Measurements from ENCODE around the gene OR8U1.
"Not testable (repeated sequence)": the region's sequence is repeated elsewhere in the genome, so short reads cannot be mapped to it uniquely, and the experiment has no call there.

Gene OR8U1

DNA sequence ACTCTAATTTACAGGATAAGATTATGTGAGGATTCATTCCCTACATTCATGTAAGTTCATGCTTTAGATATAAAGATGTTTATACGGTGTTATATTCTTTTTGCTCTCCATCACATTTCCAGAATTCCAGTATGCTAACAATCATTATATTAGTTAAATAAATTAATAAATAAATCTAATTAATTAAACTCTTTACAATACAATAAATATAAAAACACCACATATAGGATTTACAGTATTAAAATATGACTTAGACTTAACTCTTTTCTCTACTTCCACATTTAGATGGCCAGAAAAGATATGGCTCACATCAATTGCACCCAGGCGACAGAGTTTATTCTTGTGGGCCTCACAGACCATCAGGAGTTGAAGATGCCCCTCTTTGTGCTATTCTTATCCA is at the start of gene OR8U1:
TSS of gene OR8U1 (plus strand) at position 301 of the 400 bp plus-strand sequence. CDS start at position 301, 0 bp downstream.
- no peak for DNase-seq

DNA sequence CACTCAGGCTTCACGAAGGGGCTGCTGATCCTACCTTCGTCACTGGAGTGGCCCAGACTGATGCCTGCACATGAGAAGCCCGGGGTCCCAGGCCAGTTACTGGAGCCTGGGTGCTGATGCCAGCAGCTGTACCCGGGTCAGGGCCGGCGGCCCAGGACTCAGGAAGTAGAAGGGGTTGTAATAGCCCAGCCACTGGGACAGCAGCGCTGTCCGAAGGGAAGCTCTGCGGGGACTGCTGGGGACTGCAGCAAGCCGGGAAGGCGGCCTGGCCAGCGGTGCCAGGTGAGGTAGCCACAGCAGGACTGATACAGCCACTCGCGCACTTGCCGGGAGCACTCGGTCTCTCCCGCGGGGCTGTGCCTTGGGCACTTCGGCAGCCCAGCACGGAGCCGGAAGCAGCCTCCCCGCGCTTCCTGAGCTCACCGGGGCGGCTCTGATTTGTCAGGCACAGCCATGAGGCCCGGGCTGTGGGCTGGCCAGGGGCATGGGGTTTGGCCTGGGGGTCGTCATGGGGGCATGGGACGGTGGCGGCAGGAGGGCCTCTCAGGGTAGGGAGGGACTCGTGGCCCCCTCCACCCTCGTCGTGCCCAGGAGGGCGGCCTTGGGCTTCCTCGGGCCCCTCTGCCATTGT is 43.4 kb upstream of the OR8U1 start:
- DNase-seq = no peak

DNA sequence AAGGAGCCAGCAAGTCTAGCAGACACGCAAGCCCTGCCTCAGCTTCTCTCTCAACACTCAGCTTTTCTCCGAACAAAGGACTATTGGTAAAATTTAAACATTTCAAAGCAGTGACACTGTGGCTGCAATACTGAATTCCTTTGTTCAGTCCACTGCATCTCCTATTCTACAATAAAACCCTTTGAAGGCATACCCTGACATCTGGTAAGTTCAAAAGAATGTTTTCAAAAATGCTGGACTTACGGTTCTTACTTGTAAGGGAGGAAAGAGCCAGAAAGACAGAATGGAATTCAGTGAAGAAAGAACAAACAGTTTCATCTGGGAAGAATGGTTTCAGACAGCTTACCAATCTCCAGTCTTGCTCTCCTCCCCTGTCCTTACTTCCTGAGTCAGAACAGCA is 42.3 kb upstream of the OR8U1 start:
- DNase-seq = no peak

- no peak for DNase-seq
Observed at GRCh38 chr11:56340289-56340688, 35.1 kb upstream of the OR8U1 start.

DNA sequence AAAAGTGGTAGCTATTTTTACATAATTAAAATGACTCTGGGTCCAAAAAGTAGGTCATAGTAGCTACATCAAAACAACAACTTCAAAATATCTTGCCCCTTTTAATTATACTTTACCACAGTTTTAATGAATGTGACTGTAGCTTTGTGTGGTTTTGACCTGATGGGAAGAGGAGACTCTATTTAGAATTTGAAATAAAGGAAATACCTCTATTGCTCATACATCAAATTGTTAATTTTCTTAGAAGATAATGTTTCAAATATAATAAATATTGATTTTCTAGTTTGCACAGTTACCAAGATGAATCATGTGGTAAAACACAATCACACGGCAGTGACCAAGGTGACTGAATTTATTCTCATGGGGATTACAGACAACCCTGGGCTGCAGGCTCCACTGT is 29.7 kb upstream of the OR8U1 start, which contains the start of gene OR8K1:
TSS of gene OR8K1 (plus strand) at position 301 of the 400 bp plus-strand sequence. CDS start at position 301, 0 bp downstream.
- DNase-seq = no peak

- DNase-seq = no peak
Observed at GRCh38 chr11:56353991-56354390, 21.4 kb upstream of the OR8U1 start, which contains the start of gene OR8J1. OR8J1 (plus strand) TSS chr11:56354291; CDS start chr11:56360247, 5,956 bp downstream.

GRCh38 chr11:56380120-56380519 is 4.7 kb downstream of the OR8U1 start:
- no peak for DNase-seq

DNA sequence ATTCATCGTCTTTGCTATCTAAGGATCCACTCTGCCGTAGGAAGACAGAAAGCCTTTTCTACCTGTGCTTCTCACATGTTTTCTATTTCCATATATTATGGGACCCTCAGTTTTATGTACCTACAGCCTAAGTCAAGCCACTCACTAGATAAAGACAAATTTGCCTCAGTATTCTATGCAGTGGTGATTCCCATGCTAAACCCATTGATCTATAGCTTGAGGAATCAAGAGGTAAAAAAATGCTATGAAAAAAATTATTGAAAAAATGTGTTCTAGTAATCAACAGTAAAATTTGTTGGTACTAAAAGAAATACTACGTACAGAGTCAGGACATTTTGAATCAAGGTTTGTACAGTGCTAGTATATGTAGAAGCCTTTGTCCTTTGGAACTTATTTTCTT is 19.0 kb downstream of the OR8U1 start:
- no peak for DNase-seq

- DNase-seq = no peak
Observed at GRCh38 chr11:56396047-56396446, 20.6 kb downstream of the OR8U1 start.

GRCh38 chr11:56401858-56402461 is 26.5 kb downstream of the OR8U1 start:
- DNase-seq = not testable (repeated sequence)

- no peak for DNase-seq
Observed at GRCh38 chr11:56404393-56404792, 29.0 kb downstream of the OR8U1 start.

DNA sequence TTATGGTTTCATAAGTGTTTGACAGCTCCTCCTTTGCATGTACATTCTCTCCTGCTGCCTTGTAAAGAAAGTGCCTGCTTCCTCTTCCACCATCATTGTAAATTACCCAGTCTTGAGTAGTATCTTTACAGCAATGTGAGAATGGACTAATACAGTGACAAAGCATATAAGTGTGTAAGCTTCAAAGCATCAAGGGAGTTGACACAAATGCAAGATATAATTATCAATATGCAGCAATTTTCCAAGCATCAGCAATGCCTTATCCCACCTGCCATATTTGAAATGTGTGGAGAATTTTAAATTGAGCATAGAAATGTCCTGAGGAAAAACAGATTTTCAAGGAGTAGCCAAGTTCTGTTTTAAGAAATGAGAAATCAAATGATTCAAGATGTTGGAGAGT is 35.4 kb downstream of the OR8U1 start:
- no peak for DNase-seq

DNA sequence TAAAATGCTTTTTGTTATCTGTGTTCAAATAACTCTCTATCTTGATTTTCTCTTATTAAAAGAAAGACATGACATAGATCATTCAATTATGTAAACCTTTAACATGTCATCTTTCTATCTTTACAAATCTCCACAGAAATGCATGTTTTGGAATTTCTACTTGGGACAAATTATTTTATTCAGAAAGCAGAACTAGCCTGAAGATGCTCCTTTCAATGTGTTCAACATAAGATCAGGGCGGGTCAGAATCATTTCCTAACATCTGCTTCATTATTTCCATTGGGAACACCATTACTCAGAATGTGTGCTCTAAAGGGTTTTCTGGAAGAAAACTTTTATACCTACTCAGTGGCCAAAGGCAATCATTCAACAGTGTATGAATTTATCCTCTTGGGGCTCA is 37.0 kb downstream of the OR8U1 start, which contains the start of gene OR5AL1:
TSS of gene OR5AL1 (plus strand) at position 301 of the 400 bp plus-strand sequence.
- DNase-seq = no peak

All from MV-4-11 (cell line).